Neural progenitor cell (in vitro differentiated cells): ENCODE data around the gene TMEM236.

ENCODE experiments used
- EZH2 ChIP-seq: fragments of 200-600 bp; sonication (generic); IDR thresholded peaks from 2 replicates; pipeline ENCODE4 v1.6.1; 2017; ENCODE audit warnings: antibody characterized with exemption, mild to moderate bottlenecking, moderate library complexity
- TF ChIP-seq, protein P1 (sequence below): fragments of 200-600 bp; sonication (generic); IDR thresholded peaks from 2 replicates; pipeline ENCODE4 v1.5.1; 2017; ENCODE audit warnings: antibody characterized with exemption, mild to moderate bottlenecking

DNA sequence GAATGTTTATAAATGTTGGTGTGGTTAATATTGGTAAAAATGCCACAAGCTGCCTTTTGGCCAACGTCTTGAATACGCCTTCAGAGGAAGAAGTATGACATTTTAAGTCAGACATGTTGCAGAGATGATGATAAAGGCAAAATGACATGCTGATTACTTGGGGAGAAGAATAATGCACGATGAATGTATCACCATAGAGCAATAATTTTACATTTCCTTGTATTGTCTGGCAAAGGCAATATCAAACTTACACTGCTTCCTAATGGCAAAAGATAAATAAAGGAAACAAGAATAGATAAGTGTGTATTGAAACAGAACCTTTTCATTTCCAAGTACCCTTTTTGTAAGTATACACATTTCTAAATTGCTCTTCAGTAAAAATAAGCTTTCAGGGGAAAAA, 65.8 kb downstream of the TMEM236 start:
- TF ChIP-seq, protein P1, sequence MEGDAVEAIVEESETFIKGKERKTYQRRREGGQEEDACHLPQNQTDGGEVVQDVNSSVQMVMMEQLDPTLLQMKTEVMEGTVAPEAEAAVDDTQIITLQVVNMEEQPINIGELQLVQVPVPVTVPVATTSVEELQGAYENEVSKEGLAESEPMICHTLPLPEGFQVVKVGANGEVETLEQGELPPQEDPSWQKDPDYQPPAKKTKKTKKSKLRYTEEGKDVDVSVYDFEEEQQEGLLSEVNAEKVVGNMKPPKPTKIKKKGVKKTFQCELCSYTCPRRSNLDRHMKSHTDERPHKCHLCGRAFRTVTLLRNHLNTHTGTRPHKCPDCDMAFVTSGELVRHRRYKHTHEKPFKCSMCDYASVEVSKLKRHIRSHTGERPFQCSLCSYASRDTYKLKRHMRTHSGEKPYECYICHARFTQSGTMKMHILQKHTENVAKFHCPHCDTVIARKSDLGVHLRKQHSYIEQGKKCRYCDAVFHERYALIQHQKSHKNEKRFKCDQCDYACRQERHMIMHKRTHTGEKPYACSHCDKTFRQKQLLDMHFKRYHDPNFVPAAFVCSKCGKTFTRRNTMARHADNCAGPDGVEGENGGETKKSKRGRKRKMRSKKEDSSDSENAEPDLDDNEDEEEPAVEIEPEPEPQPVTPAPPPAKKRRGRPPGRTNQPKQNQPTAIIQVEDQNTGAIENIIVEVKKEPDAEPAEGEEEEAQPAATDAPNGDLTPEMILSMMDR = no peak
- TF ChIP-seq EZH2 = no peak
